DMS 273 (cell line): Measurements from ENCODE around the gene LIPN.
A peak's percentile ranks its signal among the peaks of the same experiment; 100 is the strongest.
"Not testable (repeated sequence)": the region's sequence is repeated elsewhere in the genome, so short reads cannot be mapped to it uniquely, and the experiment has no call there.

Experiments
- DNase-seq: peaks from one replicate; lab custom pipeline; 2025; ENCODE audit not compliant: unreplicated experiment; lab: John Stamatoyannopoulos, UW

LIPN gene

GRCh38 chr10:88759366-88760101 is at the start of gene LIPN:
Gene LIPN, plus strand, starts transcription at chr10:88760020. Its CDS starts 1,386 bp downstream, at chr10:88761406.
- no peak for DNase-seq

GRCh38 chr10:88715517-88715916 is 44.3 kb upstream of the LIPN start:
- DNase-seq = no peak

GRCh38 chr10:88721392-88721791 is 38.4 kb upstream of the LIPN start:
- DNase-seq = no peak

GRCh38 chr10:88725798-88726197 is 34.0 kb upstream of the LIPN start:
- DNase-seq = no peak

- peak; percentile 9 for DNase-seq
Measured at GRCh38 chr10:88728107-88728763, 31.6 kb upstream of the LIPN start.

- no peak for DNase-seq
Measured at GRCh38 chr10:88730864-88731263, 29.0 kb upstream of the LIPN start.

- DNase-seq = no peak
Measured at GRCh38 chr10:88731296-88731695, 28.5 kb upstream of the LIPN start.

- DNase-seq = no peak
Measured at GRCh38 chr10:88733215-88733614, 26.6 kb upstream of the LIPN start.

GRCh38 chr10:88735661-88736060 is 24.2 kb upstream of the LIPN start:
- DNase-seq = peak; percentile 2

GRCh38 chr10:88741921-88742320 is 17.9 kb upstream of the LIPN start:
- DNase-seq = not testable (repeated sequence)

- DNase-seq = no peak
Measured at GRCh38 chr10:88742448-88742847, 17.4 kb upstream of the LIPN start.

- DNase-seq = no peak
Measured at GRCh38 chr10:88744002-88744401, 15.8 kb upstream of the LIPN start.

GRCh38 chr10:88745633-88746032 is 14.2 kb upstream of the LIPN start:
- DNase-seq = no peak

GRCh38 chr10:88754287-88754686 is 5.5 kb upstream of the LIPN start:
- DNase-seq = no peak

GRCh38 chr10:88755753-88756152 is 4.1 kb upstream of the LIPN start:
- DNase-seq = no peak

GRCh38 chr10:88756660-88757059 is 3.2 kb upstream of the LIPN start:
- no peak for DNase-seq

GRCh38 chr10:88762906-88763305 is 3.1 kb downstream of the LIPN start:
- DNase-seq = no peak

GRCh38 chr10:88763441-88763840 is 3.6 kb downstream of the LIPN start:
- DNase-seq = no peak

- DNase-seq = no peak
Measured at GRCh38 chr10:88764110-88764509, 4.3 kb downstream of the LIPN start.

- DNase-seq = no peak
Measured at GRCh38 chr10:88765816-88766215, 6.0 kb downstream of the LIPN start.

GRCh38 chr10:88769384-88769783 is 9.6 kb downstream of the LIPN start:
- DNase-seq = no peak

- DNase-seq = no peak
Measured at GRCh38 chr10:88781206-88781605, 21.4 kb downstream of the LIPN start.

- no peak for DNase-seq
Measured at GRCh38 chr10:88782222-88782621, 22.4 kb downstream of the LIPN start.
